LNCAP (cell line): ENCODE measurements around the gene MORN1.

Experiments
- CTCF ChIP-seq: fragments of 450-650 bp; IDR thresholded peaks from 2 replicates; pipeline ENCODE4 v1.5.1; 2017; ENCODE audit warnings: mild to moderate bottlenecking

Gene MORN1

DNA sequence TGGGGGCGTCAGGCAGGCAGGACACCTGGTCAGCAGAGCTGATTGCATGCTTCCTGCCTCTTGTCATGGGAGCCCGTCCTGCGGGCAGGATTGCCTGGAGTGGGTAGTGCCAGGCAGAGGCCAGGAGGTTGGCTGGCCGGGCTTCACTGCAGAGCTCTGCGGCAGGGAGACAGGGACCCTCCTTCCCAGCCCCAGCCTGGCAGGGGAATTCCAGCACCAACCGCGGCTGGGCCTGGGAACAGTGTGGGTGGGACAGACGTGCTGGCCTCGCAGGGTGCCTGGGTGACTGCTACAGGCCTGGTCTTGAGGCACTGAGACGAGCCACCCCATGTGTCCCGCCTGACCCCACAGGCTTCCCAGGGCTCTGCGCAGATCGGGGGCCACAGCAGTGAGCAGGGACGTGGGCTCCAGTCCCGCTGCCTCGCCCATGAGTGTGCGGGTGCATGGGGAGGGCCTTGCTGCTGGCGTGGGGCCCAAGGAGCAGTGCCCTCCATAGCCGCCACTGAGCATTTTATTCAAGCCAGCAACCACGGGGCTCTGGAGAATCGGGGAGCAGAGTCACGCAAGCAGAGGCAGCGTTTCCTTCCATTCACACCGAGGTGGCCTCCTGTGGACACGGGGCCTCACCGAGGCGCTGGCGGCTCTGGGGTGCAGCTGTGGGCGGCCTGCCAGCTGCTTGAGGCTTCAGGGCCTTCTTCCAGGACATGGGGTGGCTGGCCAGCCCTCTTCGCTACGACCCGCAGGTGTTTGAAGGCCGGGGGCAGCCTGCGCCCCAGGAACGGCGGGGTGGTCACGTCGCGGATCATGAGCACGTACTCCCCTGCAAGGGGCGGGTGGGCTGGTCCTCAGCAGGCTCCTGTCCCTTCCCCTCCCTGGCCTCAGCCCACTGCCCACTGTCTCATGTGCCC, 70.3 kb downstream of the MORN1 start:
- TF ChIP-seq CTCF = no peak

DNA sequence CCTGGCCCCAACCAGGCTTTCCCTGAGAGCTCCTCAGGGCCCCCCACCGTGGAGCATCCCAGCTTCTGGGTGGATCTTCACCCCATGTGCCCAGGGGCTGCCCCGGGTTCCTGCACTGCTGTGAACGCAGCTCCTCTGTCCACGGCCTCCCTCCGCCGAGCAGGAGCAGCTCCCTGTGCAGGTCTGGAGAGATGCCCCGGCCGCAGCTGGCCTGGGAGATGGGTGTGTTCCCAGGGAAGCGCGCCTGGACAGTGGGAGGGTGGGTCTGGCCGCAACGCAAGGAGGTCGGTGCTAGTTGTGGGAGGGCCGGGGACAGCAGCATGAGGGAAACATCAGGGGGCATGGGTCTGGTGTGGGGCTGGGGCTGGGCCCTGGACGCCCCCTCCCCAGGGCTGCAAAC, 71.3 kb downstream of the MORN1 start:
- TF ChIP-seq CTCF = no peak

GRCh38 chr1:2319291-2319690, 72.1 kb downstream of the MORN1 start:
- no peak for TF ChIP-seq CTCF

GRCh38 chr1:2318314-2319278, 72.8 kb downstream of the MORN1 start:
- no peak for TF ChIP-seq CTCF

- TF ChIP-seq CTCF = no peak
These were observed 73.9 kb downstream of the MORN1 start for GRCh38 chr1:2317230-2318065.

GRCh38 chr1:2316451-2316961, 74.8 kb downstream of the MORN1 start:
- no peak for TF ChIP-seq CTCF
